GM19324 (cell line): Measurements from ENCODE around the gene SUN1.
"Not testable (repeated sequence)": the region's sequence is repeated elsewhere in the genome, so short reads cannot be mapped to it uniquely, and the experiment has no call there.

Experiments used
- ATAC-seq: cut with Tn5 transposase; IDR thresholded peaks from one replicate; pipeline ENCODE4 v1.9.1; 2021; ENCODE audit warnings: mild to moderate bottlenecking, moderate library complexity; ENCODE audit not compliant: unreplicated experiment, low FRiP score

Gene SUN1

GRCh38 chr7:802500-803242 is 29.6 kb upstream of the SUN1 start:
- ATAC-seq, result no peak

DNA sequence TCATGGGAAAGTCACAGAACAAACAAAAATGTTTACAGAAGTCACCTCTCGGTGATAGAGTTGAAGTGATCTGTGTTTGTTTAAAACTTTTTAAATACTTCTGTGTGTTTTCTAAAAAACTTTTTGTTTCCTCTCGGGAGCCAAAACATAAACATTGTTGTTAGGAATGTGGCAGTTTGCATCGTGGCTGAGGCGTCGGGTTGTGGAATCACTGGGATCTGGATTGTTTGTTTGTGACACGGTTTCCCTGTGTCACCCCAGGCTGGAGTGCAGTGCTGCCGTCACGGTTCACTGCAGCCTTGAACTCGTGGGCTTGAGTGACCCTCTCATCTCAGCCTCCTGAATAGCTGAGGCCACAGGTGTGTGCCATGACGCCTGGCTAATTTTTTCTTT is 29.0 kb upstream of the SUN1 start:
- no peak for ATAC-seq

- not testable (repeated sequence) for ATAC-seq
These were observed 28.5 kb upstream of the SUN1 start for GRCh38 chr7:803796-804195.

GRCh38 chr7:805261-805660 is 27.0 kb upstream of the SUN1 start:
- ATAC-seq, result no peak

DNA sequence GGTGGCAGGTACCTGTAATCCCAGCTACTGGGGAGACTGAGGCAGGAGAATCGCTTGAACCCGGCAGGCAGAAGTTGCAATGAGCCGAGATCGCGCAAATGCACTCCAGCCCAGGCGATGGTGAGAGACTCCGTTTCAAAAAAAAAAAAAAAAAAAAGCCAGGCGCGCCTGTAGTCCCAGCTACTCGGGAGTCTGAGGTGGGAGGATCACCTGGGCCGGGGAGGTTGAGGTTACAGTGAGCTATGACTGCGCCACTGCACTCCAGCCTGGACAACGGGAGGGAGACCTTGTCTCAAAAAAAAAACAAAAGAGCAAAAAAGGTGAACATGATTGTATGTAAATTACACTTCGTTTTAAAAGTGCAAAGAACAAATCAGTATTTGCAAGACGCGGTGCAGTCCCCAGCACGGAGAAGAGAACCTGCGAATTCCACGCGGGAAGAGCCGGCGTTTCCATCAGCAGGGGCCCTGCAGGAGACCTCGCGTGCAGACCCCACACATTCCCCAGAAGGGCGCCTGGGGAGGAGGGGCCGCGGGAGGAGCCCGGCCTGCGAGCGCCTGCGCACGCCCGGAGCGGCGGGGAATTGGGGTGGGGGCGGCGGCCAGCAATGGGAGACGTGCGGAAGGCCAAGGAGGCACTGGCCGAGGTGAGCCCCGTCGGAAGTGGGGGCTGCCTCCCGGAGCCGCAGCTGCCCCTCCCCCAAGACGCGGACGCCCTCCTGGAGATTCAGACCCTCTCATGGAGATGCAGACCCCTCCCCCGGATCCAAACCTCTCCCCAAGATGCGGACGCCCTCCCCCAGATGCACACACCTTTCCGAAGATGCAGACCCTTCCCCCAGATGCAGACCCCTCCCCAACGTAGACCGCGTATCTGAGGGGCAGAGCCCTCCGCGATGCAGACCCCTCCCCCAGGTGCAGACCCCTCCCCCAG is 16.7 kb upstream of the SUN1 start:
- no peak for ATAC-seq

GRCh38 chr7:816300-816750 is 16.0 kb upstream of the SUN1 start:
- ATAC-seq, result peak; percentile 96

DNA sequence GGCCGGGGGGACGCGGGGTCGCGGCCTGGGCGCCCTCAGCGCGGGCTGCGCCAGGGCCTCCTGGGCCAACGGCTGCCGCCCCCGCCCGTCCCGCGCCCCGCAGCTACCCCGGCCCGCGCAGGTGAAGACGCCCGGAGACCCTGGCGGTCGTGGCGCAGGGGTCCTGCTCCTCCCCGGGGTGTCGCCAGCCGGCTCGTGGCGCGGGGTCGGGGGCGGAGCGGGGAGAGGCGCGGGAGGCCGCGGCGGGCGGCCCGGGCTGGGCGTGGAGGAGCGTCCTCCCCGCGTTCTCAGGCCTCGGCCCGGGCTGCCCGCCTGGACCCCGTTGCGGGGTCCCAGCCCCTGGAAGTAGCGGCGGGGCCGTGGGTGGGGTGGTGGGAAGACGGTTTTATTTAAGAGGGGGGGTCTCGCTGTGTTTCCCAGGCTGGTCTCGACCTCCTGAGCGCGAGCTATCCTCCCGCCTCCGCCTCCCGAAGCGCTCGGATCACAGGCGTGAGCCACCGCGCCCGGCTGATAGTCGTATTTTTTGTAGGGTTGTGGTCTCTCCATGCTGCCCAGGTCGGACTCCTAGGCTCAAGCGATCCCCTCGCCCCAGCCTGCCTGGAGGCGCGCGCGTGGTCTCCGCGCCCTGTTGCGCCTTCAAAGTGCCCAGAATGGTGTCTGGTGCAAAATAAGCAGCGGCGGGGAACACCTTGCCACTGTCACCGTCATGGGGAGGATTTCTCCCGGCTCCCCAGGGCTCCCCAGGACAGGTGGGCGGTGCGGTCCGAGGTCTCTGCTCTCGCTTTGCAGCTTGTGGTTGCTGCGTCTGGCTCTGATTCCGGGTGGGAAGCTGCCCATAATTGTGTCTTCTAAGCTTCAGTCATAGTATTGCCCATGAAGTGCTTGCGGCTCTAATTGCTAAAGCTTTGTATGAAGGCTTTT is 15.3 kb upstream of the SUN1 start:
- ATAC-seq, result peak; percentile 29

GRCh38 chr7:818031-818699 is 14.1 kb upstream of the SUN1 start:
- no peak for ATAC-seq

- no peak for ATAC-seq
These were observed 11.9 kb upstream of the SUN1 start for GRCh38 chr7:820341-820740.

GRCh38 chr7:821688-822087 is 10.6 kb upstream of the SUN1 start:
- no peak for ATAC-seq

DNA sequence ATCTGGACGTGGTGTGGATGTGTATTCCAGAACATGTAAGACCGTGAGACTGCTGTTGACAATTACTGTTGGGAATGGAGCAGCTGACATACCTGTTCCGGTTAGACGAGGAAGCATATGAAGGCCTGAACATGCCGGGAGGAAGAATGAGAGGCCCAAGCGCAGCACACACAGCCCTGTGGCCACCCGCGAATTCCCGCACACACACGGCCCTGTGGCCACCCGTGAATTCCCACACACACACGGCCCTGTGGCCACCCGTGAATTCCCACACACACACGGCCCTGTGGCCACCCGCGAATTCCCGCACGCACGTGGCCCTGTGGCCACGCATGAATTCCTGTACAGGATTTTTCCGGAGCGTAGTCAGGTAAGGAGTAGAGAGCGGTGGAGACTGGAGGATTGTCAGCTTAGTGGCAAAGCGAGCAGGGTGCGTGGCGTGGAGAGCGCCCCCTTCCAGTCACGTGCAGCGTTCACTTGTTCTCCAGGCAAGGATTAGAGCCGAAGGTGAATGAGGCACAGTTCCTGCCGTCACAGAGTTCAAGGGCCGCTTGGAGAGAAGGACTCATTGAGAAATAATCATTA is 9.5 kb upstream of the SUN1 start:
- no peak for ATAC-seq

- no peak for ATAC-seq
These were observed 8.6 kb upstream of the SUN1 start for GRCh38 chr7:823649-824048.

GRCh38 chr7:824081-824480 is 8.2 kb upstream of the SUN1 start:
- no peak for ATAC-seq

DNA sequence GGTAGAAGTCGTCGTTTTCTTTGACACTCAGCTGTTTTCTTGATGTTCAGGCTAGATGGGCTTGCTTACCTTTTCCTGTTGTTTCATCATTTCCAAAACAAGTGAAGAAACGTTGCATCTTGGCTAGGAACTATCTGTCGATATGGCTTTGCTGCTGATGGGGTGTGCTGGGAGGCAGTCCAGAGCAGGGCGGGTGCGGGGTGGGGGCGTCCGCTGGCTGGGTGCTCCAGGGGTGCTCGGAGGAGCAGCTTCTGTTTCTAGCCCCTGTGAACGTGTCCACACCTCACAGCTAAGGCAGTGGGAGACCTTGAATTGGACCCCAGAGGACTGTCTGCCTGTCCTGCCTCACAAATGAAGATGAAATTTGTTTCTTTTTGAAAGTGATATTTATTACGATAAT is 7.6 kb upstream of the SUN1 start:
- ATAC-seq, result no peak

DNA sequence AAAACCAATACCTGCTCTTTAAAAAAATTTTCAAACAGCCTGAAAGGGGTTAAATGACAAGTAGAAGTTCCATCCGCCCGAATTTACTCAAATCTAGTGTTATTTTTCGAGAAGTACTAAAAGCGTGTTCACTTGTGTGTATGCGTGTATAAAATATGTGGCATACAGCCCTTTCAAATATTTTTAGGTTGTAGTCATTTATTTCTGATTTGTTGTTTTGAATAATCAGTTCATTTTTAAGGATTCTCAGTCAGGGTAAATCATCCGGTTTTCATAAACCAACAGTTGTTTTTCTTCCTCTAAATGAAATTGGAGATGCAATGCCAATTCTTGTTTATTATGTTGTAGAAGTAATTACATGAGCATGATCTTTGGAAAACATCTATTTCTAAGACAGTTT is 6.9 kb upstream of the SUN1 start:
- no peak for ATAC-seq

GRCh38 chr7:826230-826917 is 5.9 kb upstream of the SUN1 start:
- no peak for ATAC-seq

DNA sequence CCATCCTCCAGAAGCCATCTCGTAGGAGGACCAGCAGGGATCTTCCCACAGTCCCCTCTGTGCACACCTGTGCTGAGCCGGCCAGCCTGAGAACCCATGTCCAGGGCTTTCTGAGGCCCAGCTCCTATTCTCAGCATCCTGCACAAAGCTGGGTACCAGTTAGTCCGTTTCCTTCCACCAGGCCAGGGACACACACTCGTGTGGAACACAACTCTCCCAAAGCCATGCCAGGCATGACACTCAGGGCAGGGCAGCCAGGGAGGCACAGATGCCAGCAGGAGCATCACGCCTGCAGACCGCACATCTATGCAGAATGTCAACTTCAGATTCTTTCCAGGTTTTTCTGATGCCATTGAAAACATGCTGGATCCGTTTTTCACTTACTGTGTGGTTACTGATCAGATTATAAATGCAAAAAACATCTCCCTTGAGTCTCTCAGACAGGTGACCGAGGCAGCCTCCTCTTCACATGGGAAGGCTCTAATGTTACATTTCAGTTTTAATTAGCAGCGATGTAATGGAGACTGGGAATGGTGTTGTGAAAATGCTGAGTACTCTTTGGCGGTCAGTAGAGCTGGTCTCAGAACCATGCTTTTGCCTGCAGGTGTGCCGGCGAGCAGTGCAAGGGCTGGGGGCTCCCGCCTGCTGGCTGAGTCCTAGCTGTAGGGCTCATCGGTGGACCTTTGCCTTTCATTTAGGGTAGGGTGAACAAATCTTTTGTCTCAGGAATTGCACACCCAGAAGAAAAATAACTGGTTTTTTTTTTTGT is 3.3 kb upstream of the SUN1 start:
- ATAC-seq, result no peak

DNA sequence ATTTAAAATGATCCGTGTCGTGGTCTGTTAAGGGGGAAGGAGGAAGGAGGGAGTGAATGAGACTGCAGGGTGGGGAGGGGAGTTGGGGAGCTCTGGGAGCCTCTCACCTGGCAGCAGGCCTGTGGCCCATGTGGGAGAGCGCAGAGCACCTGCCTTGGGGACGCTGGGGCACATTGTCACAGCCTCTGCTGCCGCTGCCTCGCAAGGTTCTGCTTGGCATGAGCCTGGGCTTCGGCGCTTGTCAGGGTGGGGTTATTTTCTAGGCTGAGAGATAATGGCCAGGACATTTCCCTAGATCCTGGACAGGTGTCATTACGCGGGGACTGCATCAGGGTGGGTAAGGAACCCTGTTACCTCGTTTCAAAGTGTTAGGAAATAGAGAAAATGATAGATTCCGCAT is 2.2 kb upstream of the SUN1 start:
- ATAC-seq, result no peak
